Omental fat pad (tissue), 4 donors: ENCODE data around the gene MPST. TPM values are rescaled to one million over a fixed set of nuclear protein-coding genes. Genes with fewer than 3 reads are reported as not detected.

Experiments used
- ATAC-seq: fragments of 150-250 bp; one replicate; pipeline ENCODE4 v1.9.1; 2016; ENCODE audit warnings: mild to moderate bottlenecking, moderate library complexity; ENCODE audit not compliant: low FRiP score
- DNase-seq: peaks from one replicate; pipeline ENCODE4 v3.0.0-alpha.2; 2019; ENCODE audit warnings: low spot score
- CTCF ChIP-seq, 3 donors: fragments of 450-650 bp; IDR thresholded peaks; one replicate each; pipeline ENCODE4 v1.5.1; 2016 to 2017; ENCODE audit warnings: antibody characterized with exemption in 3 of 3, mild to moderate bottlenecking in 3 of 3, moderate library complexity in 2 of 3
- total RNA-seq, 4 donors: library from RNA; depleted of rRNA; stranded (reverse); fragments of >200 nt; gene quantifications; one replicate each; pipeline ENCODE4 v1.1.0, GENCODE V29; 2016

Gene MPST
- total RNA-seq, 4 donors from 2014 or later = 73.9 to 193 (median 145) TPM

GRCh38 chr22:37062376-37062675, 42.8 kb downstream of the MPST start:
- no peak for DNase-seq
- no peak for ATAC-seq
- no peak for TF ChIP-seq CTCF (IDR thresholded peaks at IDR 0.05)

- no peak for ATAC-seq
- TF ChIP-seq CTCF (IDR thresholded peaks at IDR 0.05) = no peak
- no peak for DNase-seq
Measured at GRCh38 chr22:37062702-37063381, 43.3 kb downstream of the MPST start.

GRCh38 chr22:37063431-37064420, 44.2 kb downstream of the MPST start:
- no peak for TF ChIP-seq CTCF (IDR thresholded peaks at IDR 0.05)
- no peak for ATAC-seq
- no peak for DNase-seq

- DNase-seq = no peak
- no peak for TF ChIP-seq CTCF (IDR thresholded peaks at IDR 0.05)
- ATAC-seq = no peak
Measured at GRCh38 chr22:37064553-37064952, 45.0 kb downstream of the MPST start.

GRCh38 chr22:37065180-37065579, 45.6 kb downstream of the MPST start:
- ATAC-seq (no peak), DNase-seq (no peak)
- TF ChIP-seq CTCF (IDR thresholded peaks at IDR 0.05) = no peak

GRCh38 chr22:37065961-37066360, 46.4 kb downstream of the MPST start:
- TF ChIP-seq CTCF (IDR thresholded peaks at IDR 0.05) = no peak
- ATAC-seq (no peak), DNase-seq (no peak)
